ENCODE data around the gene NOTCH1. TPM values are rescaled to one million over a fixed set of nuclear protein-coding genes. Genes with fewer than 3 reads are reported as not detected.

Gene NOTCH1
- total and polyA plus RNA-seq, 11 donors, result 8.0 to 47.3 (median 20.3) TPM

DNA sequence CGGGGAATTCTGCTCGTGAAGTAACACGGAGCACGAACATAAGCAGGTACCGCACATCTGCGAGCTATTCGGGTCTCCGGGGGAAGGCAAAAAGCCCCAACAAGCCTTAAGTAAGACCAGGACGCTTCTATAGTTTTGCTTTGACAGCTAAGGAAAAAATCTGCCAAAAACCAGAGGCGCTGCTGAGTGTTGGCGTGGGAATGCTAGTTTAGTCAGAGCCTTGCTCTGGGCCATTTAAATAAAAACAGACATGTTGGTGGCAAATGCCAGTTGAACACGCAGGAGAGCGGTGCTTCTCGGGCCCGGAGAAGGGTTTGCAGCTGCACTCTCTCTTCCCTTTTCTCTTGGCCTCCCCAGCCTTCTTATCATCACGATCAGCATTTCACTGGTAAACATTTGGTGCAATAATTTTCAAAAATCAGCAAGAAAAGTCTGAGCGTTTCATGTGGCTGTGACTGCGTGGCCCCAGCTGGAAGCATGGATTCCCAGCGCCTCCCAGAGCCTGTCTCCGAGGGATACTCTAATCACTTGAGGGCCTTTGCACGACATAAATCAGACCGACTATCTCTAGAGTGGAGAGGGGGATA lies 6.4 kb upstream of the NOTCH1 start:
- H3K4me3 ChIP-seq, result peak overlapping the region in 1 of 12 donors; percentile 39

GRCh38 chr9:136551401-136552116 lies 5.7 kb upstream of the NOTCH1 start:
- DNase-seq (peak; percentile 80 to 88 (median 82)), ATAC-seq (peak in 3 of 4 donors; percentile 17 to 49 (median 40))
- no peak for TF ChIP-seq POLR2A (IDR thresholded peaks at IDR 0.05)
- no peak for TF ChIP-seq CTCF (IDR thresholded peaks at IDR 0.05)
- Histone ChIP-seq H3K4me1 (peaks cover 4 to 50% (median 27%) of the 10 kb centered on the region in 12 donors), H3K4me3 (peak overlapping the region in 4 of 12 donors; percentile 2 to 39 (median 16)), H3K27ac (peak overlapping the region in 10 of 12 donors; percentile 17 to 99 (median 52)), H3K36me3 (no peaks in the 10 kb centered on the region), H3K9me3 (no peaks in the 10 kb centered on the region), H3K27me3 (no peaks in the 10 kb centered on the region)
- WGBS, 4 donors, result 50 to 57% (median 55%) methylated on average over 22 of the region's 22 CpGs
- intact Hi-C loops (cut with DNase I), result no loop called here

More for the DNA sequence above, 6.4 kb upstream of the NOTCH1 start:
- no peak for TF ChIP-seq CTCF (IDR thresholded peaks at IDR 0.05)
- TF ChIP-seq POLR2A (IDR thresholded peaks at IDR 0.05), result no peak
- Histone ChIP-seq H3K4me1 (peaks cover under 1 to 46% (median 20%) of the 10 kb centered on the region in 12 donors), H3K36me3 (no peaks in the 10 kb centered on the region), H3K9me3 (no peaks in the 10 kb centered on the region), H3K27ac (peak overlapping the region in 10 of 12 donors; percentile 3 to 99 (median 52)), H3K27me3 (no peaks in the 10 kb centered on the region)
- 65 to 73% (median 69%) methylated on average over 22 of the region's 22 CpGs for WGBS, 4 donors
- peak in 2 of 4 donors; percentile 14 to 15 for ATAC-seq
- DNase-seq, result peak in 1 of 5 donors; percentile 51
- intact Hi-C loops (cut with DNase I), result no loop called here

DNA sequence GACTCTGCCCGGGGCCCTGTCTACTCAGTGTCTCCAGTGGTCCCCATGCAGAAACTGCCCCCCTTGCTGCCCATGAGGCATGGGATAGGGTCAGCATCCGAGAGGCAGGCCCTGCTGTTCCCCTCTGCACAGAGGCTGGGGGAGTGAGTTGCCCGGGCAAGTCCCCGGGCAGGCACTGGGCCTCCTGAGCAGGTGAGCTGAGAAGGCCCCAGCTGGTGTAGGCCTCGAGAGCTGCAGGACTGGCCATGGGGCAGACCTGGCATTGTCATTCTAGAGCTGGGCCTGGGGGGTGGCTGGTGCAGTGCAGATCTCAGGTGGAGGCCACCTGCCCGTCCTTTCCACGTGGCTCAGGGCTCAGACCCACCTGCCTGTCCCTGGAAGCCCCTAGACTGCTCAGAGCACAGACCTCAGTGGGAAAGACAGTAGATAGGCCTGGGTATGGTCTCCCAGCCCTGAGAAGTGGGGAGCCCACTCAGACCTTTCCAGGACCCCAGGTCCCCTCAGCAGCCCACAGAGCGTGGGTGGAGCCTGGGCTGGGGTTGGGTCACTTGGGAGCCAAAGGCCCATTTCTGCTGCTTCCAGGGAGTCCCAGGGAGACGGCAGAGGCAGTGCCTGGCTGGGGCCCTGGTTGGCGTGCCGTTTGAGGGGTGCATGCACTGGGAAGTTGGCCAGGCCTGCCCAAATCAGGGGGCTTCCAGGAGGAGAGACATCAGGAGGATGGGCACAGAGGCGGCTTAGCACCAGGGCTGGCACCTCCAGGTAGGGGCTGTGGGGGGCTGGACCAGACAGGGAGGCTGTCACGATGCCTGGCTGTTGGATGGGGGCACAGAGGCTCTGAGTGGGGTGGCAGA lies 4.8 kb upstream of the NOTCH1 start:
- Histone ChIP-seq H3K27me3 (no peaks in the 10 kb centered on the region), H3K36me3 (no peaks in the 10 kb centered on the region), H3K4me1 (peaks cover 4 to 54% (median 30%) of the 10 kb centered on the region in 12 donors), H3K9me3 (no peaks in the 10 kb centered on the region), H3K27ac (peak overlapping the region in 9 of 12 donors; percentile 17 to 99 (median 48)), H3K4me3 (no peak overlapping the region)
- TF ChIP-seq POLR2A (IDR thresholded peaks at IDR 0.05) (no peak), CTCF (IDR thresholded peaks at IDR 0.05) (no peak)
- intact Hi-C loops (cut with DNase I), result no loop called here
- 86 to 90% (median 90%) methylated on average over 7 to 13 of the region's 13 CpGs for WGBS, 4 donors
- ATAC-seq (no peak), DNase-seq (no peak)
